Right atrium auricular region (tissue), 2 donors: ENCODE measurements around the gene RIT1. TPM values are rescaled to one million over a fixed set of nuclear protein-coding genes. Genes with fewer than 3 reads are reported as not detected.
A peak's percentile ranks its signal among the peaks of the same experiment; 100 is the strongest.

Experiments
- DNase-seq: peaks from one replicate; pipeline ENCODE4 v3.0.0-alpha.2; 2019; ENCODE audit warnings: low spot score
- H3K27ac ChIP-seq, 2 donors: fragments of 200-600 bp; sonication (generic); 1 replicate in 1 of 2; 2 replicates in 1 of 2; pipeline ENCODE4 v1.5.1; 2016 to 2019
- H3K27me3 ChIP-seq, 2 donors: fragments of 200-600 bp; sonication (generic); one replicate each; pipeline versions ENCODE4 v1.5.1 to v1.6.0; 2017 to 2019
- H3K36me3 ChIP-seq: fragments of 200-600 bp; sonication (generic); one replicate; pipeline ENCODE4 v1.5.1; 2016
- H3K4me1 ChIP-seq, 2 donors: fragments of 200-600 bp; sonication (generic); one replicate each; pipeline versions ENCODE4 v1.5.1 to v1.6.0; 2017 to 2019
- H3K4me3 ChIP-seq, 2 donors: fragments of 200-600 bp; sonication (generic); 1 replicate in 1 of 2; 2 replicates in 1 of 2; pipeline ENCODE4 v1.5.1; 2017 to 2019; ENCODE audit warnings: mild to moderate bottlenecking in 1 of 2, moderate library complexity in 1 of 2
- H3K9me3 ChIP-seq, 2 donors: fragments of 200-600 bp; sonication (generic); one replicate each; pipeline ENCODE4 v1.5.1; 2019
- total RNA-seq, 2 donors: library from RNA; depleted of rRNA; stranded (reverse); fragments of >200 nt; gene quantifications; one replicate each; pipeline ENCODE4 v1.1.0, GENCODE V29; 2016
- TF ChIP-seq, protein P1 (sequence below), 2 donors: fragments of 200-600 bp; sonication (generic); IDR thresholded peaks; one replicate each; pipeline ENCODE4 v1.5.1; 2019; ENCODE audit warnings: antibody characterized with exemption in 2 of 2

The RIT1 gene
- total RNA-seq, 2 donors from 2014 or later = 13.3 to 25.3 TPM

DNA sequence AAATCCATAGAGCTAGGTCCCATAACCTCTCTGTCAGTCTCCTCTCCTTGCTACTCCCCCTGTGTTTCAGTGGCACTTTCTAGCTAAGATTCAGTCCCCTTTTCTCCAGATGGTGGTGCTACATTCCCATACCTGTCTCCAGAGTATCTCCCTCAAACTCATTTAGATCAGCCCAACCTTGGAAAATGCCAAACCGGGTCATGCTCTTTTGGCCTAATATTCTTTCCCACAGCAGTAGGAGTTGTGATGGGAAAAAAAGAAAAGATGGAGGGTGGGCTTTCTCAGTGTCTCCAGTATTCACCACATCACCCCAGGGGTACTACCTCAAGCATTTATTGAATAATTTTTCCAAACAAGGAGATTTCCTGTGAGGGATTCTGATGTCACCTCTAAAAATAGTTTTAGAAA is 27.1 kb upstream of the RIT1 start:
- Histone ChIP-seq H3K4me3 (no peak overlapping the region), H3K27ac (peak overlapping the region; percentile 51 to 70), H3K27me3 (no peaks in the 10 kb centered on the region), H3K36me3 (no peaks in the 10 kb centered on the region), H3K4me1 (peaks cover 0 to 62% of the 10 kb centered on the region in 2 donors), H3K9me3 (no peaks in the 10 kb centered on the region)
- DNase-seq = no peak
- TF ChIP-seq, protein P1, sequence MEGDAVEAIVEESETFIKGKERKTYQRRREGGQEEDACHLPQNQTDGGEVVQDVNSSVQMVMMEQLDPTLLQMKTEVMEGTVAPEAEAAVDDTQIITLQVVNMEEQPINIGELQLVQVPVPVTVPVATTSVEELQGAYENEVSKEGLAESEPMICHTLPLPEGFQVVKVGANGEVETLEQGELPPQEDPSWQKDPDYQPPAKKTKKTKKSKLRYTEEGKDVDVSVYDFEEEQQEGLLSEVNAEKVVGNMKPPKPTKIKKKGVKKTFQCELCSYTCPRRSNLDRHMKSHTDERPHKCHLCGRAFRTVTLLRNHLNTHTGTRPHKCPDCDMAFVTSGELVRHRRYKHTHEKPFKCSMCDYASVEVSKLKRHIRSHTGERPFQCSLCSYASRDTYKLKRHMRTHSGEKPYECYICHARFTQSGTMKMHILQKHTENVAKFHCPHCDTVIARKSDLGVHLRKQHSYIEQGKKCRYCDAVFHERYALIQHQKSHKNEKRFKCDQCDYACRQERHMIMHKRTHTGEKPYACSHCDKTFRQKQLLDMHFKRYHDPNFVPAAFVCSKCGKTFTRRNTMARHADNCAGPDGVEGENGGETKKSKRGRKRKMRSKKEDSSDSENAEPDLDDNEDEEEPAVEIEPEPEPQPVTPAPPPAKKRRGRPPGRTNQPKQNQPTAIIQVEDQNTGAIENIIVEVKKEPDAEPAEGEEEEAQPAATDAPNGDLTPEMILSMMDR (IDR thresholded peaks at IDR 0.05) = peak; percentile 44 to 71

DNA sequence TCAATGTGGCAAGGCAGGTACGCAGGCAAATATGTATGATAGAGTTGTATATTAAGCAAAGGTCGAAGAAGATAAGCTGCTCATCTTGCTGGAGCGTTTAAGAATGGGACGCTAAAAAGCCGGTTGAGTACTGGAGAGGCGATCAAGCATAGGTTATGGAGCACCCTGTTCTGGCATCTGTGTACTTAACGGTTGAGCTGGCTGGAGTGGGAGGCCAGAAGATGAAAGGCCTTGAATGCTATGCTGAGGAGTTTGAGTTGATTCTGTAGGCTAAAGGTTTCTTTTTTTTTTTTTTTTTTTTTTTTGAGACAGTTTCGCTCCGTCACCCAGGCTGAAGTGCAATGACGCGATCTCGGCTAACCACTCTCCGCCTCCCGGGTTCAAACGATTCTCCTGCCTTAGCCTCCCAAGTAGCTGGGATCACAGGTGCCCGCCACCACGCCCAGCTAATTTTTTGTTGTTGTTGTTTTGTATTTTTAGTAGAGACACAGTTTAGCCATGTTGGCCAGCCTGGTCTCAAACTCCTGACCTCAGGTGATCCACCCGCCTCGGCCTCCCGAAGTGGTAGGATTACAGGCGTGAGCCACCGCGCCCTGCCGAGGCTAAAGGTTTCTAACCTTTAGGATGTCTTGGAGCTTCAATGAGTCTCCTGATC is 23.9 kb upstream of the RIT1 start:
- Histone ChIP-seq H3K4me3 (peak overlapping the region; percentile 89 to 94), H3K9me3 (no peaks in the 10 kb centered on the region), H3K36me3 (peaks cover 27% of the 10 kb centered on the region), H3K27me3 (no peaks in the 10 kb centered on the region), H3K27ac (peak overlapping the region; percentile 88 to 93), H3K4me1 (peaks cover 0 to 62% of the 10 kb centered on the region in 2 donors)
- DNase-seq = no peak
- TF ChIP-seq, protein P1 (IDR thresholded peaks at IDR 0.05) = no peak

DNA sequence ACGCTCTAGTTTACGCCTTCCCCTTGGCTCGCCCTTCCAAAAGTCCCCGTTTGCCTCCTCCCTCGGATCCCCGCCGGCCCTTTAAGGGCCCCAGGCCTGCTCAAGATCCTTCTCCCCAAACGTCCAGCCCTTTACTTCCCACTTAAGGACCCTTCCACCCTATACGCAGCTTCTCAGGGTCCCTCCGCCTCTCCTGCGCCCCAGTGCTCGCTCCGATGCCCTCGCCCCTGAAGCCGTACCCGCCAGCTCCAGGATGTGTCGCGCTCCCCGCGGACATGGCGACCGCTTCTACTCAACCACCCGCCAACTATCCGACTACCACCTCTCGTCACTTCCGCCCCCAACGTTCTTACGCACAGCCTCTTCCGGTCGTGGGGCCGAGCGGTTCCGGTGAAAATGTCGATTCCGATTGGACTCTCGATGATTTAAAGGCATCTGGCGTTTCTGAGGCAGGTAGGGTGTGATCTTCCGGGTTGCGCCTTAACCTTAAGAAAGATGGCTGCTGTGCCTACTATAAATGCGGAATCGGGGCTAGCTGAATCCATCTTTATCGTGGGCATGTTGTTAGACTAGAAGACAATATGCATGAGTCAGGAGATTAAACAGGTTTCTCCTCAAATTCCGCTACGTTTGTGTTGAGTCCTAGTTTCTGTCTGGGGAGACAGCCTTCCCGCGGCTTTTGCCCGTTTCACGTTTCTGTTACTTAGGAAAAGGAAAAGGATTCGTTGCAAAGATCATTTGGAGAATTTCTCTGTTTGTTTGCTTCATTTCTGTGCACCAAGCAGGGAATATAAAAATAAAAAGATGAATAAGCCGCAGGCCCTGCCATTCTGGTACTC is 23.2 kb upstream of the RIT1 start, which contains the start of gene KHDC4:
KHDC4 (minus strand) TSS at position 317 of the 839 bp plus-strand sequence; CDS start at position 277, 40 bp downstream.
- peak; percentile 98 for DNase-seq
- Histone ChIP-seq H3K9me3 (no peaks in the 10 kb centered on the region), H3K36me3 (peaks cover 34% of the 10 kb centered on the region), H3K27me3 (no peaks in the 10 kb centered on the region), H3K4me1 (peaks cover 0 to 57% of the 10 kb centered on the region in 2 donors), H3K27ac (peak within 1 kb of the TSS; percentile 88 to 93), H3K4me3 (peak within 1 kb of the TSS; percentile 89 to 94)
- TF ChIP-seq, protein P1 (IDR thresholded peaks at IDR 0.05) = peak in 1 of 2 donors; percentile 47

DNA sequence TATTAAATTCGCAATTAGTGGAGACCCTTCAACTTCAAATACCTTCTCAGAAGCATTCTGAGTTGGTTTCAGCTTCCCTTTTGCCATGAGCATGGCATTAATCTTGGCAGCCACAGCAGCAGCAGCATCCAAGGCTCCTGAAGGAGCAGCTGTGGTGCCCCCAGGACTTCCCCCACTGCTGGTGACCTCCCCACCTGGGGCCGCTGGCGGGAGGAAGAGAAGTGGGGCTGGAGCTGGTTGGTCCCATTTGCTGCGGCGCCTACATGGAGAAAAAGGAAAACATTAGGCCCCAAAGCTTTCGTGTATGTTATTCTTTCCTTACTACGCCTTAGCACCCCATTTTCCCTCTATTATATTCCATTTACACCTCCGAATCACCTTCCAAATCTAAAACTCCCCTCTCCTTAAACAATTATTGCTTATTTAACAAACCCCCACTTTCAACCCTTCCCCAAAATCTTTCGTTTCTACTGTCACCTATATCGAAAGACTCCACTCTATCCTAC is 22.5 kb upstream of the RIT1 start:
- TF ChIP-seq, protein P1 (IDR thresholded peaks at IDR 0.05) = no peak
- Histone ChIP-seq H3K4me1 (peaks cover 0 to 50% of the 10 kb centered on the region in 2 donors), H3K4me3 (peak overlapping the region; percentile 89 to 94), H3K36me3 (peaks cover 41% of the 10 kb centered on the region), H3K27me3 (no peaks in the 10 kb centered on the region), H3K9me3 (no peaks in the 10 kb centered on the region), H3K27ac (peak overlapping the region; percentile 88 to 93)
- DNase-seq = no peak

DNA sequence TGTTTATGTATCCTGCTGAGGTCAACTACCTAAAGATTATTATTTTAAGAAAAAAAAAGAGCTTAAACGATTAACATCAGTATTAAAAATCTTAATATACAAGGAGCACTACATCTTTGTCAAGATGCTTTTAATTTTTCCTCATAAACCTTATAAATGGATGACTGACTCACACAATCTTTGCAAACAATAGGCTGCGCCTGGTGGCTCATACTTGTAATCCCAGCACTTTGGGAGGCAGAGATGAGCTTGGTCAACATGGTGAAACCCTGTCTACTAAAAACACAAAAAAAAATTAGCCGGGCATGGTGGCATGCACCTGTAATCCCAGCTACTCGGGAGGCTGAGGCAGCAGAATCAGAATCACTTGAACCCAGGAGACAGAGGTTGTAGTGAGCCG is 21.3 kb upstream of the RIT1 start:
- no peaks in the 10 kb centered on the region for H3K9me3 ChIP-seq
- H3K4me1 ChIP-seq = peaks cover 0 to 45% of the 10 kb centered on the region in 2 donors
- no peak overlapping the region for H3K27ac ChIP-seq
- peaks cover 51% of the 10 kb centered on the region for H3K36me3 ChIP-seq
- H3K4me3 ChIP-seq = no peak overlapping the region
- DNase-seq = no peak
- TF ChIP-seq, protein P1 (IDR thresholded peaks at IDR 0.05) = no peak
- H3K27me3 ChIP-seq = no peaks in the 10 kb centered on the region
